Measurements from ENCODE around the gene PLXNA4.

DNA sequence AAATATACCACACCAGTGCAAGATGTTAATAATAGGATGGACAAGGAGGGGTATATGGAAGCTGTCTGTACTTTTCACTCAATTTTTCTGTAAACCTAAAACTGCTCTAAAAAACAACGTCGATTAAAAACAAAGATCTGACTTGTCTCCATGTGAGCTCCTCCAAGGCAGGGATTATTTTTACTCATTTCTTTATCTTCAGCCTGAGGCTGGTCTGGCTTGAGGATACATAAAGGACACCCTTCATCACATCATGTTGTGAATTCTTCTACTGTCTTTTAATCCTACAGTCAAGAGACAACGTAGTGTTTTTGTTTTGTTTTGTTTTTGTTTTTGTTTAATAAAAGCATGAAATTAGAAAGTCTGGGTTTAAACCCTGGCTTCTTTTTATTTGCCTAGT, 486.9 kb downstream of the PLXNA4 start:
- TF ChIP-seq, protein P1, sequence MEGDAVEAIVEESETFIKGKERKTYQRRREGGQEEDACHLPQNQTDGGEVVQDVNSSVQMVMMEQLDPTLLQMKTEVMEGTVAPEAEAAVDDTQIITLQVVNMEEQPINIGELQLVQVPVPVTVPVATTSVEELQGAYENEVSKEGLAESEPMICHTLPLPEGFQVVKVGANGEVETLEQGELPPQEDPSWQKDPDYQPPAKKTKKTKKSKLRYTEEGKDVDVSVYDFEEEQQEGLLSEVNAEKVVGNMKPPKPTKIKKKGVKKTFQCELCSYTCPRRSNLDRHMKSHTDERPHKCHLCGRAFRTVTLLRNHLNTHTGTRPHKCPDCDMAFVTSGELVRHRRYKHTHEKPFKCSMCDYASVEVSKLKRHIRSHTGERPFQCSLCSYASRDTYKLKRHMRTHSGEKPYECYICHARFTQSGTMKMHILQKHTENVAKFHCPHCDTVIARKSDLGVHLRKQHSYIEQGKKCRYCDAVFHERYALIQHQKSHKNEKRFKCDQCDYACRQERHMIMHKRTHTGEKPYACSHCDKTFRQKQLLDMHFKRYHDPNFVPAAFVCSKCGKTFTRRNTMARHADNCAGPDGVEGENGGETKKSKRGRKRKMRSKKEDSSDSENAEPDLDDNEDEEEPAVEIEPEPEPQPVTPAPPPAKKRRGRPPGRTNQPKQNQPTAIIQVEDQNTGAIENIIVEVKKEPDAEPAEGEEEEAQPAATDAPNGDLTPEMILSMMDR (IDR thresholded peaks at IDR 0.05): no peak
- no peak for TF ChIP-seq POLR2A (IDR thresholded peaks at IDR 0.05)
